SU-DHL-6 (cell line): ENCODE measurements around the gene S100PBP.

ENCODE experiments used
- H2AFZ ChIP-seq: fragments of 200-600 bp; sonication (generic); 2 replicates; pipeline ENCODE4 v1.6.1; 2014; ENCODE audit warnings: low read depth, mild to moderate bottlenecking, moderate library complexity, mixed read lengths, antibody characterized with exemption, low read length; ENCODE audit not compliant: severe bottlenecking
- H3F3A ChIP-seq: fragments of 200-600 bp; shearing (Covaris generic); 2 replicates; pipeline ENCODE4 v1.6.0; 2016; ENCODE audit warnings: antibody characterized with exemption, mild to moderate bottlenecking; ENCODE audit not compliant: insufficient read depth
- H3K27ac ChIP-seq: fragments of 200-600 bp; sonication (generic); 2 replicates; pipeline ENCODE4 v1.5.1; 2016; ENCODE audit warnings: low read depth, mild to moderate bottlenecking, low read length, moderate library complexity, mixed read lengths
- H3K27me3 ChIP-seq: fragments of 200-600 bp; sonication (generic), shearing (Covaris generic); 2 replicates; pipeline ENCODE4 v1.6.0; 2014; ENCODE audit warnings: mild to moderate bottlenecking, low read length
- H3K36me3 ChIP-seq: fragments of 200-600 bp; sonication (generic); 2 replicates; pipeline ENCODE4 v1.6.1; 2014; ENCODE audit warnings: mild to moderate bottlenecking, low read length, mixed read lengths
- H3K4me2 ChIP-seq: fragments of 300-600, 200-600 bp; shearing (Covaris generic), sonication (generic); 2 replicates; pipeline ENCODE4 v1.6.0; 2014; ENCODE audit warnings: low read length, low read depth, mild to moderate bottlenecking; ENCODE audit not compliant: poor library complexity, severe bottlenecking
- H3K4me3 ChIP-seq: fragments of 200-600 bp; sonication (generic); 2 replicates; pipeline ENCODE4 v1.5.1; 2014; ENCODE audit warnings: antibody characterized with exemption, low read length, mild to moderate bottlenecking, mixed read lengths; ENCODE audit not compliant: insufficient read depth, poor library complexity, severe bottlenecking
- H3K79me2 ChIP-seq: fragments of 200-600 bp; sonication (generic); 2 replicates; pipeline ENCODE4 v1.6.1; 2014; ENCODE audit warnings: mild to moderate bottlenecking, low read length, moderate library complexity; ENCODE audit not compliant: insufficient read depth
- H3K9ac ChIP-seq: fragments of 200-600 bp; sonication (generic); 2 replicates; pipeline ENCODE4 v1.7.0; 2014; ENCODE audit warnings: mild to moderate bottlenecking, low read length
- H3K9me2 ChIP-seq: fragments of 200-600 bp; sonication (generic); replicated peaks from 2 replicates; pipeline ENCODE4 v1.6.1; 2014; ENCODE audit warnings: low read length; ENCODE audit not compliant: insufficient read depth
- H3K9me3 ChIP-seq: fragments of 200-600 bp; sonication (generic); 2 replicates; pipeline ENCODE4 v1.6.1; 2014; ENCODE audit warnings: low read length, mixed read lengths; ENCODE audit not compliant: insufficient read depth
- H4K20me1 ChIP-seq: fragments of 200-600 bp; sonication (generic); 2 replicates; pipeline ENCODE4 v1.6.1; 2014; ENCODE audit warnings: low read depth, mild to moderate bottlenecking, antibody characterized with exemption, low read length, moderate library complexity, mixed read lengths
- EZH2phosphoT487 ChIP-seq: fragments of 200-600 bp; sonication (generic), shearing (Covaris generic); conservative IDR thresholded peaks from 2 replicates; pipeline ENCODE4 v1.6.1; 2018; ENCODE audit warnings: mild to moderate bottlenecking, antibody characterized with exemption, low read length, moderate library complexity, mixed read lengths
- TF ChIP-seq, protein P1 (sequence below): fragments of 200-600 bp; sonication (generic); IDR thresholded peaks from one replicate; pipeline ENCODE4 v1.5.1; 2017; ENCODE audit warnings: antibody characterized with exemption, mild to moderate bottlenecking, low read length, moderate library complexity; ENCODE audit not compliant: insufficient read depth, poor library complexity, severe bottlenecking

The S100PBP gene

DNA sequence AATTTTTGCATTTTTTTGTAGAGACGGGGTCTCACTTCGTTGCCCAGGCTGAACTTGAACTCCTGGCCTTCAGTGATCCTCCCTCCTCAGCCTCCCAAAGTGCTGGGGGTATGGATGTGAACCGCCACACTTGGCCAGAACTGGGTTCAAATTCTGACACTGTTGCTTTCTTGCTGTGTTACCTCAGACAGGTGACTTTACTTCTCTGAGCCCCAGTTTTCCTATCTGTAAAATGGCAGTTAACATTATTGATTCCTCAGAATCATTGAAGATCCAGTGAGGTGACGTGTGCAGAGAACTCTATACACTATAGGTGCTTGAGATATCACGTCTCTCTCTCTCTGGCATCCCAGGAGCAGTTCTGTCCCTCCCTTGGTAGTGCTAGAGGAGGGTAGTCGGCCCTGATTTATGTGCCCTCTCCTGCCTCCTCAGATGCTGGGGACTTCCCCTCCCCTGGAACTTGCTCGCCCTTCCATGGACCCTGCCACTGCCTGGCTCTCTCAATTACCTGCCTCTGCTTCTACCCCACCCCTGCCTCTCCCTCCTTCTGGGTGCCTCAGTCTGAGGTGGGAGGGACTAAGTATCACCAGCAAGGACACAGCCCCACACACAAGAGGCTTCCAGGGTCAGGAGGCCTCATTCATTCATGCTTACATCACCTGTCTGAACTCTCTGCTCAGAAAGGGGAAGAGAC, 66.0 kb downstream of the S100PBP start:
- Histone ChIP-seq H2AFZ (no peak overlapping the region), H3K27ac (no peak overlapping the region), H3K36me3 (no peaks in the 10 kb centered on the region), H3K4me3 (no peak overlapping the region), H3K79me2 (no peaks in the 10 kb centered on the region), H3K9ac (no peak overlapping the region), H3K27me3 (no peaks in the 10 kb centered on the region), H4K20me1 (no peaks in the 10 kb centered on the region), H3K9me2 (no peaks in the 10 kb centered on the region), H3K9me3 (no peaks in the 10 kb centered on the region), H3K4me2 (no peak overlapping the region), H3F3A (no peaks in the 10 kb centered on the region)
- no peak for TF ChIP-seq EZH2phosphoT487
- TF ChIP-seq, protein P1, sequence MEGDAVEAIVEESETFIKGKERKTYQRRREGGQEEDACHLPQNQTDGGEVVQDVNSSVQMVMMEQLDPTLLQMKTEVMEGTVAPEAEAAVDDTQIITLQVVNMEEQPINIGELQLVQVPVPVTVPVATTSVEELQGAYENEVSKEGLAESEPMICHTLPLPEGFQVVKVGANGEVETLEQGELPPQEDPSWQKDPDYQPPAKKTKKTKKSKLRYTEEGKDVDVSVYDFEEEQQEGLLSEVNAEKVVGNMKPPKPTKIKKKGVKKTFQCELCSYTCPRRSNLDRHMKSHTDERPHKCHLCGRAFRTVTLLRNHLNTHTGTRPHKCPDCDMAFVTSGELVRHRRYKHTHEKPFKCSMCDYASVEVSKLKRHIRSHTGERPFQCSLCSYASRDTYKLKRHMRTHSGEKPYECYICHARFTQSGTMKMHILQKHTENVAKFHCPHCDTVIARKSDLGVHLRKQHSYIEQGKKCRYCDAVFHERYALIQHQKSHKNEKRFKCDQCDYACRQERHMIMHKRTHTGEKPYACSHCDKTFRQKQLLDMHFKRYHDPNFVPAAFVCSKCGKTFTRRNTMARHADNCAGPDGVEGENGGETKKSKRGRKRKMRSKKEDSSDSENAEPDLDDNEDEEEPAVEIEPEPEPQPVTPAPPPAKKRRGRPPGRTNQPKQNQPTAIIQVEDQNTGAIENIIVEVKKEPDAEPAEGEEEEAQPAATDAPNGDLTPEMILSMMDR = no peak

DNA sequence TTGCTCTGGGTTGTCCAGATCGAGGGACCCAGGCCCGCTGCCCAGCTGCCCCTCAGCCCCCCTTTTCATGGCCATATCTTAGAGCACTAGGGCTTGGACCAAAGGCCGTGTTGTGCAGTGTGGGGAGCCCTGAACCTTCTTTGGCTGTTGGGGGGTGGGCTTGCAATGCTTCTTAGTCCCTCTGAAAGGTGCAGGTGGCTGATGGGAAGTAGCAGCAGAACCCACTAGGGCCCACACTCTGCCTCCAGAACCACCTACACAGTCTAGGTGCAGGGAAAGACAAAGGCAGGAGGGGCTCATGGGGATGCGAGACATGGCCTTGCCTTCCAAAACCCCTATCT, 66.5 kb downstream of the S100PBP start:
- H2AFZ ChIP-seq = no peak overlapping the region
- no peaks in the 10 kb centered on the region for H3K27me3 ChIP-seq
- H3K36me3 ChIP-seq = no peaks in the 10 kb centered on the region
- no peak overlapping the region for H3K27ac ChIP-seq
- H3F3A ChIP-seq = no peaks in the 10 kb centered on the region
- TF ChIP-seq, protein P1 = no peak
- TF ChIP-seq EZH2phosphoT487 = no peak
- no peak overlapping the region for H3K4me2 ChIP-seq
- H4K20me1 ChIP-seq = no peaks in the 10 kb centered on the region
- no peaks in the 10 kb centered on the region for H3K9me3 ChIP-seq
- H3K79me2 ChIP-seq = no peaks in the 10 kb centered on the region
- no peaks in the 10 kb centered on the region for H3K9me2 ChIP-seq
- H3K9ac ChIP-seq = no peak overlapping the region
- H3K4me3 ChIP-seq = no peak overlapping the region

DNA sequence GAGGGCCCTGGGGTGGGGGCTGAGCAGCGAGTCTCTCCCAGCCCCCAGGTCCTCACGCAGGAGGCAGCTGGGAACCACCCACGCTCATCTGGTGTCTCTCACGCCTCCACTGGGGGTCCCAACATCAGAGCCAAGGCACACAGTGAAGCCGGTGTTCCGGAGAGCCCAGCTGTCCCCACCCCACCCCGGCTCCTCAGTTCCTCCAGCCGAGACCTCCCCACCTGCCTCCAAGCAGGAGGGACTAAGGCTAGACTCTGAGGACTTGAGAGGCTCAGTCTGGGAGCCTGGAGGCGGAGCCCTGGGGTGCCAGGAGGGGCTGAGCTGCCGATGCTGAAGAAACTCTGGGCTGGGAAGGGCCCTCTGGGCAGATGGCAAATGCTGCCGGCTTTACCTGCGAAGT, 67.3 kb downstream of the S100PBP start:
- TF ChIP-seq EZH2phosphoT487 = no peak
- TF ChIP-seq, protein P1 = no peak
- no peak overlapping the region for H3K4me3 ChIP-seq
- no peaks in the 10 kb centered on the region for H3K79me2 ChIP-seq
- no peak overlapping the region for H3K27ac ChIP-seq
- H3K9me3 ChIP-seq = no peaks in the 10 kb centered on the region
- H3K27me3 ChIP-seq = no peaks in the 10 kb centered on the region
- no peaks in the 10 kb centered on the region for H3K36me3 ChIP-seq
- no peak overlapping the region for H3K9ac ChIP-seq
- no peaks in the 10 kb centered on the region for H4K20me1 ChIP-seq
- no peak overlapping the region for H3K4me2 ChIP-seq
- H2AFZ ChIP-seq = no peak overlapping the region
- no peaks in the 10 kb centered on the region for H3F3A ChIP-seq
- no peaks in the 10 kb centered on the region for H3K9me2 ChIP-seq

DNA sequence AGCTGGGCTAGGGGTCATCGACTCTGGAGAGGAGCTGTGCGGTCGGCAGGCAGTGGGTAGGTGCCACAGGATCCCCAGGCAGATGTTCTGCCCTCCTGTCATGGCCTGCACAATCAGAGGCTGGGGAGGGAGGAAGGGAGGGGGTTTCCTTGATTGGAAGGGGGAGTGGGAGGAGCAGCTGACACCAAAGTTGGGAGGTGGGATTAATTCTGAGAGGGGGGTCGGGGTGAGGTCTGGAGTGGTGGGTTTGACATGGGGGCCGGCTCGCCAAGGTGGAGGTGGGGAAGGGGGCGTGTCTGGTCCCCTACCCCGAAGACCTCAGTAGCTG, 68.2 kb downstream of the S100PBP start:
- no peaks in the 10 kb centered on the region for H3K9me3 ChIP-seq
- H3K27ac ChIP-seq = no peak overlapping the region
- no peaks in the 10 kb centered on the region for H3K36me3 ChIP-seq
- TF ChIP-seq, protein P1 = no peak
- no peak for TF ChIP-seq EZH2phosphoT487
- no peak overlapping the region for H3K4me2 ChIP-seq
- H4K20me1 ChIP-seq = no peaks in the 10 kb centered on the region
- no peaks in the 10 kb centered on the region for H3K9me2 ChIP-seq
- H3K27me3 ChIP-seq = no peaks in the 10 kb centered on the region
- no peak overlapping the region for H2AFZ ChIP-seq
- no peak overlapping the region for H3K4me3 ChIP-seq
- no peak overlapping the region for H3K9ac ChIP-seq
- no peaks in the 10 kb centered on the region for H3K79me2 ChIP-seq
- no peaks in the 10 kb centered on the region for H3F3A ChIP-seq
